Tibial nerve (tissue), 4 donors: ENCODE results near the gene ANKH. TPM values are rescaled to one million over a fixed set of nuclear protein-coding genes. Genes with fewer than 3 reads are reported as not detected.

Experiments
- DNase-seq, 2 donors: peaks; one replicate each; pipeline ENCODE4 v3.0.0-alpha.2; 2019; ENCODE audit warnings: low spot score in 2 of 2
- H3K27ac ChIP-seq, 4 donors: fragments of 200-600 bp; sonication (generic) in 3 of 4; one replicate each; pipeline ENCODE4 v1.5.1; 2017 to 2019; ENCODE audit warnings: mild to moderate bottlenecking in 1 of 4
- H3K27me3 ChIP-seq, 2 donors: fragments of 200-600 bp; sonication (generic) in 1 of 2; one replicate each; pipeline versions ENCODE4 v1.5.1 to v1.6.0; 2017 to 2019
- H3K36me3 ChIP-seq, 3 donors: fragments of 200-600 bp; sonication (generic); one replicate each; pipeline ENCODE4 v1.5.1; 2018 to 2019
- H3K4me1 ChIP-seq, 4 donors: fragments of 200-600 bp; sonication (generic) in 3 of 4; one replicate each; pipeline ENCODE4 v1.5.1; 2017 to 2019
- H3K4me3 ChIP-seq, 4 donors: fragments of 200-600 bp; sonication (generic) in 3 of 4; one replicate each; pipeline ENCODE4 v1.5.1; 2017 to 2019; ENCODE audit warnings: mild to moderate bottlenecking in 1 of 4, moderate library complexity in 1 of 4
- H3K9me3 ChIP-seq, 4 donors: fragments of 200-600 bp; sonication (generic) in 3 of 4; one replicate each; pipeline ENCODE4 v1.5.1; 2017 to 2019
- CTCF ChIP-seq, 5 experiments: fragments of 200-600 bp in 3 of 5; fragments of 450-650 bp in 2 of 5; sonication (generic) in 3 of 5; IDR thresholded peaks; one replicate each; pipeline ENCODE4 v1.5.1; 2016 to 2019; ENCODE audit warnings: antibody characterized with exemption in 5 of 5, mild to moderate bottlenecking in 3 of 5, moderate library complexity in 2 of 5
- EP300 ChIP-seq, 2 donors: sonication (generic); formaldehyde crosslinking; IDR thresholded peaks; one replicate each; pipeline ENCODE4 v1.6.1; 2017; ENCODE audit warnings: antibody characterized with exemption in 2 of 2, mild to moderate bottlenecking in 1 of 2
- POLR2A ChIP-seq, 2 donors: fragments of 450-650 bp; IDR thresholded peaks; one replicate each; pipeline ENCODE4 v1.6.1; 2017; ENCODE audit warnings: antibody characterized with exemption in 2 of 2, mild to moderate bottlenecking in 2 of 2, moderate library complexity in 2 of 2
- WGBS, 2 donors: methylation state at CpG; one replicate each; pipeline ENCODE4 v1.1.5; 2018; 5-methylcytosine and 5-hydroxymethylcytosine counted together
- total RNA-seq, 4 donors: library from RNA; depleted of rRNA; stranded (reverse); fragments of >200 nt; gene quantifications; one replicate each; pipeline ENCODE4 v1.1.0, GENCODE V29; 2016

ANKH gene
- total RNA-seq, 4 donors from 2014 or later = 45.7 to 77.9 (median 46.6) TPM

DNA sequence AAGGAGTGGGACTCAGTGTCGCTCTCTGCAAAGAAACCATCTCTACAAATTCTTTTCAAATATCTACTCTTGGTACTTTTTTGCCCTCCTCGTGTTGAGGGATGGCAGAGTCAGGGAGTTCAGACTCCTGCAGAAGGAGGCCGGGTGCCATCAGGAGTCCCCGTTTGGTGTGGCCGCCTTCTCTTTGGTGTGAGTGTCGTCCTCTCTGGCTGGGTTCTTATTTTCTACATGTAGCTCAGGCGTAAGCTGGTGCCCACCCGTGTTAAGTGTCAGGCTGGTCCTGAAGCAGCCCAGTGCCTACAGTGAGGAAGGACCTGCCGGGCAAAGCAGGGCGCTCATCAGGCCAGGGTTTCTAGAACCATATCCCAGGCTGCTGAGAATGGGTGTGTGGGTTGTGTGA lies 170.0 kb downstream of the ANKH start:
- no peak for DNase-seq
- Histone ChIP-seq H3K4me3 (no peak overlapping the region), H3K9me3 (no peaks in the 10 kb centered on the region), H3K4me1 (peaks cover 0 to 20% (median 3%) of the 10 kb centered on the region in 4 donors), H3K27ac (no peak overlapping the region), H3K27me3 (no peaks in the 10 kb centered on the region), H3K36me3 (peaks cover 0 to 63% (median 0%) of the 10 kb centered on the region in 3 donors)
- WGBS, 2 donors = 96% methylated on average over 10 of the region's 10 CpGs
- TF ChIP-seq POLR2A (IDR thresholded peaks at IDR 0.05) (no peak), CTCF (IDR thresholded peaks at IDR 0.05) (no peak), EP300 (IDR thresholded peaks at IDR 0.05) (no peak)

DNA sequence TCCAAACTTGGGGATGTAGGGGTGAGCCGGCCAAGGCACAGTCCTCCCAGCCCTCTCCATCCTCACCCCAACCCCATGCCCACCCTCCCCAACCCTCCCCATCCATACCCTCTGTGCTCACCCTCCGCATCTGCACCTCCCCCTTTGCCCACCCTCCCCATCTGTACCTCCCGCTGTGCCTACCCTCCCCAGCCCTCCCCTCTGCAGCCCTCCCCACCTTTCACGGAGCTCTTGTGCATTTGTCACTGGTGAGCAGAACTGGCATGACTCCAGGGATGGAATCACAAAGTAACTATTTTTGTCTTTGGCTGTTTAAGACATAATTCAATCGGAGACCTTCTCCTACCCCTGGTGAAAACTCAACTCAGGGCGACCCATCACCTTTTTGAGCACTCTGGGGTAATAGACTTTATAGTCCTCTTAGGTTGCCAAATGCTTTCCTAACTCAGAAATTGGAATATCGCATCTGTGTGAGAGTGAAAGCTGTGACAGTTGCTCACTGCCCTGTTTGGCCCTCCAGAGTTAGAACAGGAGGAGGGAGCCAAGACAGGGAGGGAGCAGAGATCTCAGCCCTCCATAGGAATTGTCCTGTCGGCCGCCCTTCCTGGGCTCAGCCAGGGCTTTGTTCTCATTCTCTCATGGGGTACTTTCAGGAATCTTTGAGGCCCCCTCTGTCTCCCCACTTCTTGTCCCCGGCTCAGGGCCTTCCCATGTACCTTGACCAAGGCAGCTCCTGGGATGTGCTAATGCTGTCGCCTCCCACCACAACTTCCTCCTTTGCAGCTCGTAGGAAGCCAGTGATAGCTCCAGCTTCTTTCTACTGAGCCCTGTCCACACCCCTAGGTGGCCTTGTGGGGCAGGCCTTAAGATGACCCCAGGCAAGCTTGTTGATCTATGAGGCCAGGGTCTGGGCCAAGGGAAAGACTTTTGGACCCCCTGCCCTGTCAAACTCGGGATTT lies 170.8 kb downstream of the ANKH start:
- 55 to 63% methylated on average over 13 of the region's 13 CpGs for WGBS, 2 donors
- Histone ChIP-seq H3K4me1 (peaks cover 0 to 17% (median 3%) of the 10 kb centered on the region in 4 donors), H3K27ac (no peak overlapping the region)

DNA sequence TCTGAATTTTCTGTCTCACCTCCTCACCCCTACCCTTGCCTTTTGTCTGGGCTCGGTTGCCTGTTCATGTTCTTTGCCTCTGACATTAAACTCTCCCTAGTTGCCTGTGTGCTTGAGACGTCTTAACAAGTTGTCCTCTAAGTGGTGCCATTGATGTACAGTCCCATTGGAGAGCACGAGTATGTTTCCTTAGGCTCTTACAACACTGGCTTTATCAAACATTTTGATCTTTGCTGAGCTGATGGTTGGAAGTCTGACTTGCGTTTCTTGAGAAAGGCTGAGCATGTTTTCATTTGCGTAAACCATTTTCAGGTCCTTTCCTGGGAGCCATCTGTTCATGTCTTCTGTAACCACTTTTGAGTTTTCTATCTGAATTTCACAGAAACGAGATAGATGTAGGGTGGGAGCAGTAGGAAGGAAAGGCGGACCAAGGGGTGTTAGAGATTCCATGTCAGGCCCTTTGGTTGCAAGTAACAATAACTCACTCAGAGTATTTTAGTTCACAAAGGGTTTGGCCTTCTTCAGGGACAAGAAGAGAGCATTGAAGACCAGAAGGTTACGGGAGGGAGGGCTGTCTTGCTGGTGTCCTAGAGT lies 171.7 kb downstream of the ANKH start:
- no peaks in the 10 kb centered on the region for H3K9me3 ChIP-seq
- peaks cover 0 to 17% (median 3%) of the 10 kb centered on the region in 4 donors for H3K4me1 ChIP-seq
- H3K4me3 ChIP-seq = no peak overlapping the region
- 88% methylated on average over 8 of the region's 8 CpGs for WGBS, 2 donors
- TF ChIP-seq EP300 (IDR thresholded peaks at IDR 0.05) (no peak), POLR2A (IDR thresholded peaks at IDR 0.05) (no peak), CTCF (IDR thresholded peaks at IDR 0.05) (no peak)
- H3K27me3 ChIP-seq = no peaks in the 10 kb centered on the region
- H3K27ac ChIP-seq = no peak overlapping the region
- DNase-seq = no peak
- H3K36me3 ChIP-seq = peaks cover 0 to 57% (median 0%) of the 10 kb centered on the region in 3 donors

More for the DNA sequence above, 170.8 kb downstream of the ANKH start:
- peaks cover 0 to 62% (median 0%) of the 10 kb centered on the region in 3 donors for H3K36me3 ChIP-seq
- DNase-seq = no peak
- no peaks in the 10 kb centered on the region for H3K27me3 ChIP-seq
- no peak overlapping the region for H3K4me3 ChIP-seq
- TF ChIP-seq EP300 (IDR thresholded peaks at IDR 0.05) (no peak), POLR2A (IDR thresholded peaks at IDR 0.05) (no peak), CTCF (IDR thresholded peaks at IDR 0.05) (no peak)
- H3K9me3 ChIP-seq = no peaks in the 10 kb centered on the region

DNA sequence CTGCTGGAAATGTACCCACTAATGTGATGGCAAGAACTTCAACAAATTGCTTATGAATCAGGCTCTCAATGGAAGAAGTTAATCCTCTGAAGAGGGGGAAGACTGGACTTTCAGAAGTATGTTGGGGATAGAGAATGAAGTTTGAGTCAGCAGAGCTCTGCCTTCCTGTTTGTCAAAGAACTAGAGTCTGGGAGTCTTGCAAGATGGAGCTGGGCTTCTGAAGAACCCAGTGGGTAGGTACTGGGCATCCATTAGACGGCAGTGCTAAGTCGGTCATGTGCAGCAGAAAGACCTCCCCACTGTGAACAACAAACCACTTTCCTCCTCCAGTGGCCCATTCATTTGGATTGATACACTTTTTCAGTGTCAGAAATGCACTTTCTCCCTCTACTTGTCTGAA lies 172.4 kb downstream of the ANKH start:
- H3K4me1 ChIP-seq = peaks cover 0 to 17% (median 3%) of the 10 kb centered on the region in 4 donors
- DNase-seq = no peak
- no peaks in the 10 kb centered on the region for H3K9me3 ChIP-seq
- TF ChIP-seq POLR2A (IDR thresholded peaks at IDR 0.05) (no peak), EP300 (IDR thresholded peaks at IDR 0.05) (no peak), CTCF (IDR thresholded peaks at IDR 0.05) (no peak)
- 90 to 100% methylated on average over 2 of the region's 2 CpGs for WGBS, 2 donors
- H3K4me3 ChIP-seq = no peak overlapping the region
- no peaks in the 10 kb centered on the region for H3K27me3 ChIP-seq
- H3K27ac ChIP-seq = no peak overlapping the region
- H3K36me3 ChIP-seq = peaks cover 0 to 56% (median 0%) of the 10 kb centered on the region in 3 donors

DNA sequence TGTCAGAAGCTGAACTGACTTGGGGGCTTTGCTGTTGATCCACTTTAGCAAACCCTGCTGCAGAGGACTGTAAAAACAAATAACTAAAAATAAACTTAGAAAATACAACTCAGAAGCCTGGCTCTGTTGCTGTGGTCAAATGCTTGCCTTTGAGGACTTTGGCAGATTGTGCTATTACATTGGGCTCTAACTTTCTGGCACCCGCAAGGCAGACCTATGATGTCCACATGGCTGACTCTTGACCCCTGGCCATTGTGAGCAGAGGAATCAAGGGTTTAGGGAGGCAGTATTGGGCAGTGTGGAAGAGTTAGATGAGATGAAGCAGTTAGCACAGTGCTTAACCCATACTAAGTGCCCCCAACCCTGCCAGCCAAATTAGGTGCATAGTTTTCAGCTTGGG lies 173.1 kb downstream of the ANKH start:
- Histone ChIP-seq H3K27ac (no peak overlapping the region), H3K9me3 (no peaks in the 10 kb centered on the region), H3K36me3 (peaks cover 0 to 60% (median 0%) of the 10 kb centered on the region in 3 donors), H3K4me3 (no peak overlapping the region), H3K4me1 (peaks cover 0 to 17% (median 3%) of the 10 kb centered on the region in 4 donors), H3K27me3 (no peaks in the 10 kb centered on the region)
- WGBS, 2 donors = 77 to 85% methylated on average over 1 of the region's 1 CpG
- no peak for DNase-seq
- no peak for TF ChIP-seq POLR2A (IDR thresholded peaks at IDR 0.05)
- no peak for TF ChIP-seq EP300 (IDR thresholded peaks at IDR 0.05)
- TF ChIP-seq CTCF (IDR thresholded peaks at IDR 0.05) = no peak
